ENCODE data around the gene USP54. TPM values are rescaled to one million over a fixed set of nuclear protein-coding genes. Genes with fewer than 3 reads are reported as not detected.

Gene USP54
- total RNA-seq, 3 donors from 2014 or later = 97.0 to 149 (median 109) TPM

- peaks cover 10% of the 10 kb centered on the region for H3K4me1 ChIP-seq (ENCODE audit: low read depth)
- intact Hi-C loops (cut with DNase I, micrococcal nuclease) = no loop called here
- TF ChIP-seq CTCF (IDR thresholded peaks at IDR 0.05) = no peak
- no peaks in the 10 kb centered on the region for H3K36me3 ChIP-seq (ENCODE audit: low read depth)
- H3K9me3 ChIP-seq = no peaks in the 10 kb centered on the region
- DNase-seq (no peak), ATAC-seq (no peak)
- no peak overlapping the region for H3K4me3 ChIP-seq
These were observed 134.8 kb downstream of the USP54 start for GRCh38 chr10:73456187-73456890.

GRCh38 chr10:73449113-73449512, 142.0 kb downstream of the USP54 start:
- intact Hi-C loops (cut with DNase I, micrococcal nuclease) = no loop called here
- DNase-seq = no peak
- no peak for ATAC-seq
- Histone ChIP-seq H3K4me3 (no peak overlapping the region), H3K36me3 (ENCODE audit: low read depth) (no peaks in the 10 kb centered on the region), H3K9me3 (no peaks in the 10 kb centered on the region), H3K4me1 (ENCODE audit: low read depth) (no peaks in the 10 kb centered on the region)
- no peak for TF ChIP-seq CTCF (IDR thresholded peaks at IDR 0.05)

GRCh38 chr10:73448384-73448783, 142.8 kb downstream of the USP54 start:
- Histone ChIP-seq H3K4me1 (ENCODE audit: low read depth) (no peaks in the 10 kb centered on the region), H3K9me3 (no peaks in the 10 kb centered on the region), H3K36me3 (ENCODE audit: low read depth) (no peaks in the 10 kb centered on the region), H3K4me3 (no peak overlapping the region)
- intact Hi-C loops (cut with DNase I, micrococcal nuclease) = no loop called here
- DNase-seq (no peak), ATAC-seq (no peak)
- no peak for TF ChIP-seq CTCF (IDR thresholded peaks at IDR 0.05)

Other genes with a start within 250 kb of the USP54 start
- gene CFAP70, start 232.5 kb downstream of the USP54 start, total RNA-seq = 1 to 10 TPM in 2 of 3 donors, under 1 TPM in 1; 0.94 to 2.0 (median 1.2) TPM
- 100 to 1,000 TPM in 1 of 3 donors, 10 to 100 TPM in 2; 93.7 to 106 (median 99.9) TPM for gene ANXA7, start 177.3 kb downstream of the USP54 start, total RNA-seq
- 1 to 10 TPM; 1.8 to 2.8 (median 2.7) TPM for gene MSS51, start 157.8 kb downstream of the USP54 start, total RNA-seq
- 10 to 100 TPM; 25.8 to 79.6 (median 27.3) TPM for gene PPP3CB, start 95.3 kb downstream of the USP54 start, total RNA-seq
- gene MYOZ1, start 50.1 kb upstream of the USP54 start, total RNA-seq = not detected
- under 1 TPM in 1 of 3 donors, not detected in 2; 0.05 TPM for gene SYNPO2L, start 64.7 kb upstream of the USP54 start, total RNA-seq
- gene AGAP5, start 106.8 kb upstream of the USP54 start, total RNA-seq = 10 to 100 TPM in 1 of 3 donors, 1 to 10 TPM in 2; 6.4 to 12.8 (median 10.0) TPM
- 10 to 100 TPM; 64.5 to 73.6 (median 71.2) TPM for gene SEC24C, start 153.0 kb upstream of the USP54 start, total RNA-seq
- 10 to 100 TPM; 19.8 to 26.2 (median 22.7) TPM for gene CHCHD1, start 190.7 kb upstream of the USP54 start, total RNA-seq
- 100 to 1,000 TPM in 1 of 3 donors, 10 to 100 TPM in 2; 72.5 to 119 (median 90.1) TPM for gene ZSWIM8, start 194.3 kb upstream of the USP54 start, total RNA-seq
- gene NDST2, start 220.3 kb upstream of the USP54 start, total RNA-seq = 10 to 100 TPM; 26.7 to 39.0 (median 29.0) TPM